EH (cell line): ENCODE measurements around the gene FOXC2.
A peak's percentile ranks its signal among the peaks of the same experiment; 100 is the strongest.

ENCODE experiments used
- DNase-seq: peaks from one replicate; pipeline ENCODE4 v3.0.0-alpha.2; 2015; ENCODE audit warnings: low read depth

Gene FOXC2

DNA sequence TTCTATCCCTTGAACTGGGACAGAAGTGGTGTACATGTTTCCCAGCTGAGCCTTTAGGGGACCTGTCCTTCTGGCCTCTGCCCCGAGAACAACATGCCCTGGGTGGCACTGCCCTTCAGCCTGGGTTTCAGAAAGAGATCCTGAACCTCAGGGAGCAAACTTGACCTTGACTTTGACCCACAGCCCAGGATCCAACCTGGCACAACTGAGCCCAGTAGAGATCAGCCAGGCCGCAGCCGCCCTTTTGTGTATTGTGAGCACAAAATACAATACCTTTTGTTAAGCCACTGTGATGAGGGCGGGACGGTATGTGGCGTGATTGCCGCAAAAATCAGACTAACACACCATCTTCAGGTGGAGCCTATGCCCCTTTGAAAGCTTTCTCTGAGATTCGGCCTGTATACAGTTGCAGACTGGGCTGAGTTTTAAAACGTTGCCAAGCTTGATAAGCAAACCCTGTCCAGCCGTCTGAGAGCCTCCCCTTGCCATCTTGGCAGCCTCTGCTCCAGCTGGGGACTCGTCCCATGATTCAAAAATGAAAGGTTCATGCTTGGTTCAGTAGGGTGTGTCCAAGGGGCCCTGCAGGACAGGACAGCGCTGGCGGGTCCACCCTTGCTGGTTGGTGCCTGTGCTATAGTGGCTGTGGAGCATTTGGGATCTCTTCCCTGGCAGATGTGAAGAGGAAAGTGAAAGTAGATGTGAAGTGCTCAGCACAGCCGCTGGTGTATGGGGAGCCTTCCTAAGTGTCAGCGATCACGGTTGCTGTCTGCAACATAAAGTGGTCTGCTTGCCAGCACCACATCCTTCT lies 52.0 kb downstream of the FOXC2 start:
- peak; percentile 19 for DNase-seq
